H9 (cell line): ENCODE data around the gene TSSC4. TPM values are rescaled to one million over a fixed set of nuclear protein-coding genes. Genes with fewer than 3 reads are reported as not detected.
A peak's percentile ranks its signal among the peaks of the same experiment; 100 is the strongest.

Source experiments
- DNase-seq: peaks from one replicate; pipeline ENCODE4 v3.0.0-alpha.2; 2017
- H2AFZ ChIP-seq: one replicate; pipeline ENCODE4 v1.6.1; 2013; ENCODE audit warnings: mild to moderate bottlenecking, low read length, control low read depth, moderate library complexity
- H2AK5ac ChIP-seq: 2 replicates; pipeline ENCODE4 v1.6.1; 2013; ENCODE audit warnings: low read length, control low read depth, mixed read lengths; ENCODE audit not compliant: insufficient read length
- H2BK120ac ChIP-seq: one replicate; pipeline ENCODE4 v1.6.1; 2013; ENCODE audit warnings: low read depth, mild to moderate bottlenecking, low read length, control low read depth, inconsistent platforms; ENCODE audit not compliant: poor library complexity, severe bottlenecking
- H2BK12ac ChIP-seq: 2 replicates; pipeline ENCODE4 v1.6.1; 2013; ENCODE audit warnings: low read length, control low read depth, mixed read lengths, low read depth; ENCODE audit not compliant: insufficient read length
- H2BK15ac ChIP-seq: 2 replicates; pipeline ENCODE4 v1.6.1; 2013; ENCODE audit warnings: low read depth, low read length, control low read depth
- H2BK20ac ChIP-seq: one replicate; pipeline ENCODE4 v1.6.1; 2013; ENCODE audit warnings: low read depth, mild to moderate bottlenecking, low read length, control low read depth, inconsistent platforms; ENCODE audit not compliant: poor library complexity, severe bottlenecking
- H2BK5ac ChIP-seq: 2 replicates; pipeline ENCODE4 v1.6.1; 2013; ENCODE audit warnings: low read length, control low read depth, mixed read lengths; ENCODE audit not compliant: insufficient read length
- H3K14ac ChIP-seq: 2 replicates; pipeline ENCODE4 v1.6.1; 2013; ENCODE audit warnings: low read length, control low read depth; ENCODE audit not compliant: insufficient read depth
- H3K18ac ChIP-seq: 2 replicates; pipeline ENCODE4 v1.6.1; 2013; ENCODE audit warnings: low read depth, mild to moderate bottlenecking, mixed read lengths, low read length, control low read depth; ENCODE audit not compliant: insufficient read length
- H3K23ac ChIP-seq: 2 replicates; pipeline ENCODE4 v1.6.1; 2013; ENCODE audit warnings: low read length, control low read depth, mixed read lengths, low read depth; ENCODE audit not compliant: insufficient read length
- H3K23me2 ChIP-seq: 2 replicates; pipeline ENCODE4 v1.6.1; 2013; ENCODE audit warnings: low read depth, mild to moderate bottlenecking, mixed read lengths, low read length, control low read depth; ENCODE audit not compliant: insufficient read length, poor library complexity, severe bottlenecking
- H3K27ac ChIP-seq: 2 replicates; pipeline ENCODE4 v1.5.1; 2013; ENCODE audit warnings: low read length, control low read depth, mixed read lengths, low read depth; ENCODE audit not compliant: insufficient read length
- H3K27me3 ChIP-seq: 2 replicates; pipeline ENCODE4 v1.6.1; 2013; ENCODE audit warnings: low read length, control low read depth, inconsistent platforms; ENCODE audit not compliant: insufficient read depth
- H3K4ac ChIP-seq: 2 replicates; pipeline ENCODE4 v1.6.1; 2013; ENCODE audit warnings: low read depth, mild to moderate bottlenecking, control low read depth, inconsistent platforms, low read length, moderate library complexity
- H3K4me1 ChIP-seq: 2 replicates; pipeline ENCODE4 v1.6.1; 2013; ENCODE audit warnings: low read length, control low read depth, inconsistent platforms; ENCODE audit not compliant: insufficient read depth
- H3K4me2 ChIP-seq: 2 replicates; pipeline ENCODE4 v1.6.1; 2013; ENCODE audit warnings: low read length, control low read depth, mixed read lengths; ENCODE audit not compliant: insufficient read length, insufficient read depth
- H3K56ac ChIP-seq: 2 replicates; pipeline ENCODE4 v1.6.1; 2013; ENCODE audit warnings: low read depth, mild to moderate bottlenecking, mixed read lengths, low read length, control low read depth; ENCODE audit not compliant: insufficient read length
- H3K79me1 ChIP-seq: 2 replicates; pipeline ENCODE4 v1.6.1; 2013; ENCODE audit warnings: low read depth, mild to moderate bottlenecking, moderate library complexity, low read length, control low read depth, inconsistent platforms; ENCODE audit not compliant: insufficient read depth, poor library complexity, severe bottlenecking
- H3K79me2 ChIP-seq: 2 replicates; pipeline ENCODE4 v1.6.1; 2013; ENCODE audit warnings: low read length, control low read depth, inconsistent platforms; ENCODE audit not compliant: insufficient read depth
- H3K9ac ChIP-seq: 2 replicates; pipeline ENCODE4 v1.6.1; 2013; ENCODE audit warnings: low read length, control low read depth, mixed read lengths; ENCODE audit not compliant: insufficient read length; ENCODE audit errors: extremely low read depth
- H3K9me3 ChIP-seq: one replicate; pipeline ENCODE4 v1.6.1; 2013; ENCODE audit warnings: low read depth, low read length, inconsistent platforms; ENCODE audit not compliant: control insufficient read depth
- H3T11ph ChIP-seq: one replicate; pipeline ENCODE4 v1.6.1; 2013; ENCODE audit warnings: mild to moderate bottlenecking, low read length, control low read depth, inconsistent platforms
- H4K20me1 ChIP-seq: one replicate; pipeline ENCODE4 v1.6.1; 2013; ENCODE audit not compliant: control insufficient read depth, insufficient read length, insufficient read depth
- H4K5ac ChIP-seq: 2 replicates; pipeline ENCODE4 v1.6.1; 2013; ENCODE audit warnings: low read depth, mild to moderate bottlenecking, mixed read lengths, low read length, control low read depth; ENCODE audit not compliant: insufficient read length
- H4K8ac ChIP-seq: replicated peaks from 2 replicates; pipeline ENCODE4 v1.6.1; 2013; ENCODE audit warnings: low read length, control low read depth, mixed read lengths, low read depth; ENCODE audit not compliant: insufficient read length
- H4K91ac ChIP-seq: 2 replicates; pipeline ENCODE4 v1.6.1; 2013; ENCODE audit warnings: low read depth, mild to moderate bottlenecking, moderate library complexity, mixed read lengths, low read length, control low read depth; ENCODE audit not compliant: insufficient read length
- H3K27ac Mint-ChIP-seq, 3 experiments: 2 replicates in 2 of 3; 3 replicates in 1 of 3; pipeline ENCODE4 v1.8.0; 2020 to 2021; ENCODE audit warnings: mixed read lengths in 3 of 3, mild to moderate bottlenecking in 1 of 3, moderate library complexity in 1 of 3
- H3K27me3 Mint-ChIP-seq: 2 replicates; pipeline ENCODE4 v1.8.0; 2021; ENCODE audit warnings: low read depth, mild to moderate bottlenecking, moderate library complexity, mixed read lengths
- H3K36me3 Mint-ChIP-seq, 3 experiments: 2 replicates in 2 of 3; 3 replicates in 1 of 3; pipeline ENCODE4 v1.8.0; 2020 to 2021; ENCODE audit warnings: low read depth in 3 of 3, mixed read lengths in 3 of 3; ENCODE audit not compliant: insufficient read depth in 1 of 3
- H3K4me1 Mint-ChIP-seq, 2 experiments: 2 replicates each; pipeline ENCODE4 v1.8.0; 2020; ENCODE audit warnings: mixed read lengths in 2 of 2
- H3K4me3 Mint-ChIP-seq, 2 experiments: 2 replicates in 1 of 2; 3 replicates in 1 of 2; pipeline ENCODE4 v1.8.0; 2020 to 2021; ENCODE audit warnings: mild to moderate bottlenecking in 2 of 2, mixed read lengths in 2 of 2, moderate library complexity in 1 of 2
- H3K9me3 Mint-ChIP-seq, 2 experiments: 2 replicates in 1 of 2; 3 replicates in 1 of 2; pipeline ENCODE4 v1.8.0; 2020; ENCODE audit warnings: mild to moderate bottlenecking in 2 of 2, mixed read lengths in 2 of 2, moderate library complexity in 1 of 2
- WGBS: extraction: QIAGEN DNeasy Blood & Tissue Kit; methylation state at CpG from one replicate; pipeline ENCODE4 v1.1.7; 2013; ENCODE audit warnings: missing lambda C conversion rate, low lambda C conversion rate, mixed read lengths; ENCODE audit not compliant: insufficient read length; ENCODE audit errors: extremely low coverage; 5-methylcytosine and 5-hydroxymethylcytosine counted together
- total RNA-seq: library from RNA; stranded (reverse); gene quantifications from 2 replicates; pipeline ENCODE4 v1.2.1, GENCODE V29; 2021
- TF ChIP-seq, protein P1 (sequence below): fragments of 200-600 bp; sonication (generic); conservative IDR thresholded peaks from 3 replicates; pipeline ENCODE4 v1.8.0; 2021; ENCODE audit warnings: antibody characterized with exemption, mild to moderate bottlenecking

The TSSC4 gene
- total RNA-seq, 1 experiment from 2014 or later: 51.0 TPM

DNA sequence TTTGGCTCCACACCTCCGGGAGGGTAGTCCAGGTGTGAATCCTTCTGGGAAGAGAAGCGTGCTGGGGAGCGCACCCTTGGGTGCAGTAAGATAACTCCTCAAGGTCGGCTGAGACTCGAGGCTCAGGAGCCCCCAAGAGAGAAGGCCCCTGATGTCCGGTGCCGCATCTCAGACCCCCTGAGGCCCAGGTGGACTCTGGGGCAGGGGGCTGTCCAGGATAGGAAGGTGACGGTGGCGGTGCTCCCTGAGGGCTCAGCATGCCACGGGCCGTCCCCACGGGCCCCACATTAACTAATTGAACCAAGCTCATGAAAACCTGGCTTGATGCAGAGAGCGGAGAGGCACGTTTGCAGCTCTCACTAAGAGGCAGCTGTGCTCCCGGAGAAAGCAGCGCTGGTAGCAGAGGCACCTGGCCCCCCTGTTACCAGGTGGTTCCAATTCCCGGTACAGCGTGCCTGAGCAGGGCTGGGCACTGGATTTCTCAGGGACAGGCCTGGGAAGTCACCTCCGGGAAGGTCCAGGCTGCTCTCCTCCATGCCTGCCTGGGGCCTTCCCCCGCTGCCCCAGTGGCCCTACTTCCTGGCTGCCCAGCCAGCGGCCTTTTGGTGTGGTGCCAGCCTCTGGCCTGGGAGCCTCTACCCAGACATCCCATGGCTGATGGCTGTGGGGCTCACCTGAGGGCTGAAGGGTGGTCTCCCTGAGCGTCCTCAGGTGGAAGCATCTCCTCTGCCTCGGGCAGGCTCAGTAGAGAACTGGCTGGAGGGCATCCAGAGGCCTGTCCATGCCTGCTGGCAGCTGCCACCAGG lies 45.4 kb downstream of the TSSC4 start:
- Histone ChIP-seq H4K91ac (no peak overlapping the region), H3K23ac (no peak overlapping the region), H4K5ac (no peak overlapping the region), H3K9ac (no peak overlapping the region), H4K20me1 (no peaks in the 10 kb centered on the region), H3K27me3 (peaks cover 24% of the 10 kb centered on the region; the same call in 1 of the 2 replicates), H3K27ac (no peak overlapping the region), H3K23me2 (peaks cover 7% of the 10 kb centered on the region), H3K9me3 (no peaks in the 10 kb centered on the region), H2BK12ac (no peak overlapping the region), H3K4ac (no peak overlapping the region), H3K79me2 (no peaks in the 10 kb centered on the region), H2AK5ac (no peak overlapping the region), H2BK120ac (no peak overlapping the region), H3K4me1 (no peaks in the 10 kb centered on the region), H3K18ac (no peak overlapping the region), H2AFZ (no peak overlapping the region), H3K56ac (no peak overlapping the region), H4K8ac (no peak overlapping the region), H2BK5ac (no peak overlapping the region), H2BK15ac (no peak overlapping the region), H2BK20ac (no peak overlapping the region), H3K79me1 (no peaks in the 10 kb centered on the region), H3K14ac (no peak overlapping the region), H3K4me2 (peak overlapping the region; percentile 27), H3T11ph (no peak overlapping the region)
- Mint-ChIP-seq H3K9me3 (peaks cover 3 to 10% of the 10 kb centered on the region in 2 experiments; a peak in 3 of 5 replicates), H3K4me3 (peak overlapping the region; percentile 58 to 80), H3K27ac (no peak overlapping the region), H3K27me3 (peaks cover 88% of the 10 kb centered on the region), H3K36me3 (no peaks in the 10 kb centered on the region; a peak in 1 of 7 replicates), H3K4me1 (peaks cover 0 to 3% of the 10 kb centered on the region in 2 experiments; a peak in 2 of 4 replicates)
- no peak for DNase-seq
- TF ChIP-seq, protein P1, sequence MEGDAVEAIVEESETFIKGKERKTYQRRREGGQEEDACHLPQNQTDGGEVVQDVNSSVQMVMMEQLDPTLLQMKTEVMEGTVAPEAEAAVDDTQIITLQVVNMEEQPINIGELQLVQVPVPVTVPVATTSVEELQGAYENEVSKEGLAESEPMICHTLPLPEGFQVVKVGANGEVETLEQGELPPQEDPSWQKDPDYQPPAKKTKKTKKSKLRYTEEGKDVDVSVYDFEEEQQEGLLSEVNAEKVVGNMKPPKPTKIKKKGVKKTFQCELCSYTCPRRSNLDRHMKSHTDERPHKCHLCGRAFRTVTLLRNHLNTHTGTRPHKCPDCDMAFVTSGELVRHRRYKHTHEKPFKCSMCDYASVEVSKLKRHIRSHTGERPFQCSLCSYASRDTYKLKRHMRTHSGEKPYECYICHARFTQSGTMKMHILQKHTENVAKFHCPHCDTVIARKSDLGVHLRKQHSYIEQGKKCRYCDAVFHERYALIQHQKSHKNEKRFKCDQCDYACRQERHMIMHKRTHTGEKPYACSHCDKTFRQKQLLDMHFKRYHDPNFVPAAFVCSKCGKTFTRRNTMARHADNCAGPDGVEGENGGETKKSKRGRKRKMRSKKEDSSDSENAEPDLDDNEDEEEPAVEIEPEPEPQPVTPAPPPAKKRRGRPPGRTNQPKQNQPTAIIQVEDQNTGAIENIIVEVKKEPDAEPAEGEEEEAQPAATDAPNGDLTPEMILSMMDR: no peak
- WGBS: no CpG with 5 or more reads among the region's 23 CpGs
